Activated T-cell treated with anti-CD3 and anti-CD28 coated beads for 24 hours (primary cell): ENCODE results near the gene YPEL5.
A peak's percentile ranks its signal among the peaks of the same experiment; 100 is the strongest.
"Not testable (repeated sequence)": the region's sequence is repeated elsewhere in the genome, so short reads cannot be mapped to it uniquely, and the experiment has no call there.

Source experiments
- DNase-seq: peaks from one replicate; pipeline ENCODE4 v3.0.0-alpha.2; 2020; ENCODE audit warnings: low read depth

Gene YPEL5

DNA sequence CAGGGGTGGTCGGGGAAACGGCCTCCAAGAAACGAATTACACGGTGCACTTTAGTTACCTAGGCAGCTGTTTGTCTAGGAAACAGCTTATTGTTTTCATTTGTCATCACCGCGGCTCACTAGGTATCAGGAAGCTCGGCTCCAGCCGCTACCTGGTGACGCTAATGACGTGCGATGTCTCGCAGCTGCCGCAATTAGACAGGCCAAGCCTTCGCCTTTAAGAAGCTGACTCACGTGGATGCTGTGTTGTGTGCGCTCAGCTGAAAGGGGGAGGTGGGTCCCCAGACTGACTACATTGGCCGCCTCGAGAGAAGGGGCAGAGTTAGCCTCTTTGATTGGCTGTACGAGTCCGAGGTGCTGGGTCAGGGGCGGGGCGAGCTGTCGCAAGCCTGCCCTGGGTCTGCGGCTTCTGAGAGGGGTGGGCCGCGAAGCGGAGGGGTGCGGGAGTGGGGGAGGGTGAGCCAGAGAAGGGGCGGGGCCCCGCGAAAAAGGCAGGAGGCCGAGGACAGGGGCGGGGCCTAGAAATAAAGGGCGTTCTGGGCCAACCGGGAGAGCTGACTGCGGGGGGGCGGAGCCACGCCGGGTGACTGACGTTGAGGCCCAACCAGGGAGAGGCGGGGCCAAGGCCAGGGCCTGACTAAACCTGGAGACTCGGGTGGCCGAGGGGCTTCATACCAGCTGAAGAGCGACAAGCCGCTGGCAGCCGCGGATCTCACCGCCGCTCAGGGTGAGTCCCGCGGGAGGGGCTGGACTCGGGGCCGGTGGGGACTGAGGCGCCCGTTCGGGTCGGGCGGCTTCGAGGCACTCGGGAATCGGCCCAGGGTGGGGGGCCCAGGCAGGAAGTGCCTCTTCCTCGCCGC is at the start of gene YPEL5:
Gene YPEL5 (plus strand): TSS at position 671 of the 859 bp plus-strand sequence. CDS start 9,645 bp downstream, outside the sequence.
- peak; percentile 99 for DNase-seq

DNA sequence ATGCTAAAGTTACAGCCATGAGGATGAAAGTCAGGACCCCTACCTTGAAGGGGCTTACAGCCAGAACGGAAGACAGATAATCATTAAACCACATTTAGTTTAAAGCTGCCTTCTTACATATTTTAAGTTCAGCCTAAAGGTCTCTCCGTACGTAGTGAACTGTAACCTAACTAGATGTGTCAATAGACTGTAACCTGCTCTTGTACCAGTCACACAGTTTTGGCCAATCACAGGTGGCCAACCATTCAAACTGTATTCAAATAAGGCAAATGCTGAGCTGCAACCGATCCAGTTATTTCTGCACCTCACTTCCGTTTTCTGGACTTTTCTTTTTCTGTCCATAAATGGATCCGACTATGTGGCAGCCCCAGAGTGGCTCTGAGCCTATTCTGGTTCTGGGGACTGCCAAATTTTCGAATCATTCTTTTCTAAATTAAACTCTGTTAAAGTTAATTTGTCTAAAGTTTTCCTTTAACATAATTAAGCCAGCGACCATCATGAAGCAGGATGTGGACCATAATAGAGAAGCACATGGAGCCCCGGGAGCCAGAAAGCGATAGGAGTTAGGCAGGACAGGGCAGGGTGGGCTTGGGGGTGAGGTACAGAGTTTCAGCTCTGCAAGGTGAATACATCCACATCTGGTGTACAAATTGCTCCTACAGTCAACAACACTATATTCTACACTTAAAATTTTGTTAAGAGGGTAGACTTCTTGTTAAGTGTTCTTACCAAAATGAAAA is 48.4 kb upstream of the YPEL5 start:
- DNase-seq = no peak

DNA sequence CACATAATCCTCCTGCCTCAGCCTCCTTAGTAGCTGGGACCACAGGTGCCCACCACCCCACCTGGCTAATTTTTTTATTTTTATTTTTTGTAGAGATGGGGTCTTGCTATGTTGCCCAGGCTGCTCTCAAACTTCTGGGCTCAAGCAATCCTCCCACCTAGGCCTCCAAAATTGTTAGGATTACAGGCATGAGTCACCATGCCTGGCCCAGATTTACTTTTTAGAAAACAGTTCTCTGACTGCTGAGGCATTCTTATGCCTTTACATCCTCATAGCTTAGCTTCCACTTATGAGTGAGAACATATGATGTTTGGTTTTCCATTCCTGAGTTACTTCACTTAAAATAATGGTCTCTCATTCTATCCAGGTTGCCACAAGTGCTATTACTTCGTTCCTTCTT is 47.4 kb upstream of the YPEL5 start:
- not testable (repeated sequence) for DNase-seq

DNA sequence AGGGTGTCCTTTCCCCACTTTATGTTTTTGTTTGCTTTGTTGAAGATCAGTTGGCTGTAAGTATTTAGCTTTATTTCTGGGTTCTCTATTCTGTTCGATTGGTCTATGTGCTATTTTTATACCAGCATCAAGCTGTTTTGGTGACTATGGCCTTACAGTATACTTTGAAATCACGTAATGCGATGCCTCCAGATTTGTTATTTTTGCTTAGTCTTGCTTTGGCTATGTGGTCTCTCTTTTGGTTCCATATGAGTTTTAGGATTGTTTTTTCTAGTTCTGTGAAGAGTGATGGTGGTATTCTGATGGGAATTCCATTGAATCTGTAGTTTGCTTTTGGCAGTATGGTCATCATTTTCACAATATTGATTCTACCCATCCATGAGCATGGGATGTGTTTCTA is 46.1 kb upstream of the YPEL5 start:
- not testable (repeated sequence) for DNase-seq

DNA sequence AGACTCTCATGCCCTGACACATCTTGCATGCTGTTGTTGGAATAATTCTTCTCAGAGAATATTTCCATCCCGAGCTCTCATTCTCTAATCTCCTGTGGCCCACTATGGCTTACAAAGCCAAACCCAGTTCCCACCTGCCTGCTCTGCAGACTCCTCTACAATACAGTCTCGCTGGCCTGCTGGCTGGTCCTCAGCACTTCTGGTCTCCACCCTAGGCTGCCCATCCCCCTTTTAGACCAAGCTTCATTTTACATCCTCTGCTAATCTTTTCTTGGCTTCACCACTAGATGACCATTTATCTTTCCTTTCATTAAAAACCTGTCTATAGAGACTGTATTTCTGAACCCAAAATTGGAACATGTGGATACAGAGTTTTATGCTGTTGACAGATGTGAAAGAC is 42.5 kb upstream of the YPEL5 start:
- no peak for DNase-seq

DNA sequence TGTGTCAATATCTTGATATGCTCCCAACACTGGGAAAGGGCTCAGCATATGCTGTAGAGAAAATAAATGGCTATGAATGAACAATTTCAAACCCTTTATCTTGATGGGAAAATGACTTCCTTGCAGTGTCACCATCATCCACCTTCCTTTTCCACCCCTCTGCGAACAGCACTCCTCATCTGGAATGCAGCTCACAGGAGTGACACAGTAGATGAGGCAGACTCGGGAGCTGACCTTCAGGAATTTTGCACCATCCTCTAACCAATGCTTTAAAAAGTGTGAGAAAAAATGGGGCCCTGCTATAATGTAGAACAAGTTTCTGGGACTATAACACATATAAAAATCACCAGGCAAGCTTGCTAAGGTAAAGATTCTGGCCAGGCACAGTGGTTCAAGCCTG is 41.3 kb upstream of the YPEL5 start:
- no peak for DNase-seq

DNA sequence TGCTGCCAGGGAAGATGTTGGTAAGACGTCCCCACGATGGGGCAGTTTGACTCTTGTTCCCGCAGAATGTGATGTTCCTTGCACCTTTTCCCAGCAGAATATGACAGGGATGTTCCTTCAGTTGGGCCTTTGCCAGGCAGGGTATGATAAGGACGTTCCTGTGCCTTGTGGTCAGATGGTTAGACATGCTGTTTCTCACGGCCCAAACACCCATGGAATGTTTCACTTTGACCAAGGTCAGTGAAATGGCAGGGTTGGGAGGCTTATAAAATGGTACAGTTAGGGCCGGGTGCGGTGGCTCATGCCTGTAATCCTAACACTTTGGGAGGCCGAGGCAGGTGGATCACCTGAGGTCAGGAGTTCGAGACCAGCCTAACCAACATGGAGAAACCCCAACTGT is 40.3 kb upstream of the YPEL5 start:
- no peak for DNase-seq

DNA sequence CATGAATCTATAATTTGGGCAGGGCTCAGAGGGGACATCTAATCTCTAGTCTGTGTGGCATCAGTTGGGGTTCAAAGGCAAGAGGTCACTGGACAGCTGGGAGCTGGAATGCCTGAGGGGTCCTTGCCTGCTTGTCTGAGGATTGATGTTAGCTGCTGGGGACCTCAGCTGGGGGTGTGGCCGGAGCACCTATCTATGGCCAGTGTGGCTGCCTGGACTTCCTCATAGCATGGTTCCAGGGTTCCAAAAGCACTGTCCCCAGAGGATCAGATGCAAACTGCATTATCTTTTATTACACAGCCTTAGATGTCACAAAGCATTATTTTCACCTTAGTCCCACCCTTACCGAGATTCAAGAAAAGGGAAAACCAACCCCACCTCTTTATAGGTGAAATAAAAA is 38.6 kb upstream of the YPEL5 start:
- no peak for DNase-seq

DNA sequence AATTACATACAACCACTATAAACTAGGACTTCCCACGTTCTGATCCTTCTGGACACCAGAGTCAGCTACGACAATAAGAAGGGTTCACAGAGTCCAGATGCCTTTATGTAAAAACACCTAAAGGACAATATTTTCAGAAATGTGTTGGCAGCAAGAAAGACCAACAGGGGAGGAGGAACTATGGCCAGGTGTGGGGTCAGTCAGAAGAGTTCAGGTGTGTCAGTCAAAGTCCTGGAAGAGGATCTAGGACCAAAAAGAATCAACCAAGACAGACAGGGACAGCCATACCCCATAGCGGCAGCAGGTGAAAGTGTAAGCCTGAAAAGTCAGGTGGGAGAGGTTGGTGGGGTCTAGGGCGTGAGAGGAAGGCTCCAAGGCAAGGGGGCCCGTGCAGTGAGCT is 38.0 kb upstream of the YPEL5 start:
- DNase-seq = no peak

DNA sequence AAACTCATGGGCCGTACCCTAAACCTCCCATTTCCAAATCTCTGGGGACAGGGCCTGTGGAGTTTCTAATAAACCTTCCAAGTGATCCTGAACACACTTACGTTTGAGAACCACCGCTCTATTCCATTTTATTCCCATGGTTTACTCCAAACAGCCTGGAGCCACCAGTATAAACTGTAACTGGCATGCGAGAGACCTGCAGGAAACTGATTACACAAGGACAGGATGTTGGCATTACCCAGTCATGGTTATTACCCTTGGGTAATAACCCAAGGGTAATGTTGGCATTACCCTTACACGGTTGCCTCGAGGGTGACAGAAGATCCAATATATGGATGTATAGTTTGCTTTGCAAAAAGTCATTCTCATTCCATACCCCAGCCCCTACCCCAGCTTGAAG is 37.0 kb upstream of the YPEL5 start:
- no peak for DNase-seq

DNA sequence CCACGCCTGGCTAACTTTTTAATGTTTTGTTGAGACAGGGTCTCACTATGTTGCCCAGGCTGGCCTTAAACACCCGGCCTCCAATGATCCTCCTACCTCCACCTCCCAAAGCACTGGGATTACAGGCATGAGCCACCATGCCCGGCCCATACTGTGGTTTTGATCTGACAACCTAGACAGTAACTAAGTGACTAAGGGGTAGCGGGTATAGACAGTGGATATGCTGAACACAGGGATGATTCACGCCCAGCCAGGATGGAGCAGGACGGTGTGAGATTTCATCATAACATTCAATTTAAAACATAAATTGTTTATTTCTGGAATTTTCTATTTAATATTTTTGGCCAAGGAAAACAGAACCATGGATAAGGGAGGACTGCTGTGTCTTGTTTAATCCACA is 36.0 kb upstream of the YPEL5 start:
- DNase-seq = no peak

DNA sequence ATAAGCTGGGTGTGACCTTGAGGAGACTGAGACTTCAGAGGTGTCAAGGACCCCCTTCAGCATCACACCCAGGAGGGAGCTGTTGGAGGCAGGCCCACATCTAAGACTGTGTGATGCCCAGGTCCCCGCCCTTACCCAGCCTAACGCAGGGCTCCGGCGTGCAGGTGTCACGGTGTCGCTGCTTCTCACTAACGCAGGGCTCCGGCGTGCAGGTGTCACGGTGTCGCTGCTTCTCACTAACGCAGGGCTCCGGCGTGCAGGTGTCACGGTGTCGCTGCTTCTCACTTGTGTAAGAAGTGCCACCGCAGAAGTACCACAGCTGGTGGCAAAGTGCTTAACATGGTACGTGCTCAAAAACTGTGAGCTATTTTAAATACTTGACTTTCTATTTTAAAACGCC is 35.6 kb upstream of the YPEL5 start:
- DNase-seq = not testable (repeated sequence)

DNA sequence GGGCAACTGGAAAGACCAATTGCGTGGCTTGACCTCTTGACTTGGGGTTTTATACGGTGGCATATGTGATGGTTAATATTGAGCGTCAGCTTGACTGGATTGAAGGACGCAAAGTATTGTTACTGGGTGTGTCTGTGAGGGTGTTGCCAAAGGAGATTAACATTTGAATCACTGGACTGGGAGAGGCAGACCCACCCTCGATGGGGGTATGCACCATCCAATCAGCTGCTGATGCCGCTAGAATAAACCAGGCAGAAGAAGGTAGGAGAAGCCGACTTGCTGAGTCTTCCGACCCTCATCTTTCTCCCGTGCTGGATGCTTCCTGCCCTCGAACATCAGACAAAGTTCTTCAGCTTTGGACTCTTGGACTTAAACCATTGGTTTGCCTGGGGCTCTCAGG is 34.2 kb upstream of the YPEL5 start:
- DNase-seq = no peak

DNA sequence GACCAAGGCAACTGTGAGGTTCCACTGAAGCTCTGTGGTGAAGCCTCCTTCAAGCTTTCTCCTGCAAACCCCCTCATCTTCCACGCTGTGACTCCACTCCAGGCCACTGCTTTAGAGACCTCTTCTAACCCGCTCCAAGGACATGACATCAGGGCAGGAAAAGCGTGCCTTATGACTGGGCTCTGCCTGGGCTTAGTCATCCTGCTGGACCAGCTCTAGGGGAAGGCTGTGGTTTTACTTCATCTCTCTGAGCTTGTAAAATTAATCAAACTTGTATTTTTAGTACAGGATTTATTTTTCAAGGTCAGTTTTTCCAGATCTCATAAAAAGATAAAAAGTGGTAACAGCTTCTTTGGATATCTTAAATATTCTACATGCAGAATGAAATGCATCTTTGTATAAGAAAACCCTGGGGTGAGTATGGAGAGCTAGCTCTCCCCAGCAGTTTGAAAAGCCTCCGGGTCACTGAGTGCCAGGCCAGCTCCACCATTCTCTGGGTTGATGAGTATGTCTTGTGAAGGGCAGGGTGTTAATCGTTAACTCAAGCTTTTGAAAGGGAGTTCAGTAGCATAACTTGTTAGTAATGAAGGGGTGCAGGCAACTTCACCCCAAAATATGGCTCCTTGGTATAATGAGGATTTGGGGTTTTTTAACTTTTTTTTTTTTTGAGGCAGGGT is 33.1 kb upstream of the YPEL5 start:
- no peak for DNase-seq

DNA sequence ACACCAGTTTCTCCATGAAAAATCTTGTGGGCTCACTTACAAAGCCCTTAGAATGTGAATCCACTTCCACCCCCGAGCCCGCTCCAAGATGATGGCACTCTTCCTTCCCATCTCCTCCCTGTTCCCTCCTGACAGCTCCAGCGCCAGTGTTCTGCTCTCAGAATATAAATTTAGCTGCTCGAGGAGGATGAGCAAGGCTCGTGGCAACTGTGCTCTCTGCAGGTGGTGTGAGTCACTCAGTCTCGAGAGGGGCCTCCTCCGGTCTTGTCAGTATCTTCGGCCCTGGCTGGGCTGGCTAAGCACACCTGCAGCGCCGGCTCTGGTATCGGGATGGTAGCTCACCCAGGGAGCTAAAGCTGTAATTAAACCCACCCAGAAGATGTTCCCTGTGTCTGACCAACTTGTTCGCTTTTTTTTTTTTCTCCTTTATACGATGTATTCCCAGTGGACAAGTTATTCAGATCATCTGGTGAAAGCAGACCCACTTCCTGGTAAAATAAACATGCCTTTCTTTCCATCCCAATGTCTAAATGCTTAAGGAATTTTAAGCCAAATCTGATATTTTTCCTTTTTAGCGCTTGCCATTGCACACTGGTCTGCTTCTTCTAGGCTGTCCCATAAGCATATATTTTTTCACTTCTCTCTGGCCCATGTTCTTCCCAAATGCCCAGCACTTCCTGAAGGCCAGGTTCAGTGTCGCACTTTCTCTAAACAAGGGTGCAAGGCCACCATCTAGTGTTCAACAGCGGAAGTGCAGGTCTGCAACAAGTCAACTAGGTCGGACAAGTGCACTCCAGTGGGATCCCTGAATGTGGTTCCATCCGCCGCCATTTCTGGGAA is 31.4 kb upstream of the YPEL5 start:
- DNase-seq = peak; percentile 43

DNA sequence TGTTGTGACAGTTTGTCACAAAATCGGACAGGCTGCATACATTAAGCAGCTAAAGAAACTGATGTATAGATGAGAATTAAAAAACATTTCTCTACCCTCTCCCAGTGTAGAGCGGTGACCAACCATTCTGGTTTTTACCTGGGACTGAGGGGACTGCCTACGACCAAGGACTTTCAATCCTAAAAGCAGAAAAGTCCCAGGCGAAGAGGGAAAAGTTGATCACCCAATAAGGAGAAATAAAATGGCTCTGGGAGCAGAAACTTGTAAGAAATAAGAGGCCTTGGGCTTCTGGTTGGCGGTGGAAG is 30.9 kb upstream of the YPEL5 start:
- no peak for DNase-seq

DNA sequence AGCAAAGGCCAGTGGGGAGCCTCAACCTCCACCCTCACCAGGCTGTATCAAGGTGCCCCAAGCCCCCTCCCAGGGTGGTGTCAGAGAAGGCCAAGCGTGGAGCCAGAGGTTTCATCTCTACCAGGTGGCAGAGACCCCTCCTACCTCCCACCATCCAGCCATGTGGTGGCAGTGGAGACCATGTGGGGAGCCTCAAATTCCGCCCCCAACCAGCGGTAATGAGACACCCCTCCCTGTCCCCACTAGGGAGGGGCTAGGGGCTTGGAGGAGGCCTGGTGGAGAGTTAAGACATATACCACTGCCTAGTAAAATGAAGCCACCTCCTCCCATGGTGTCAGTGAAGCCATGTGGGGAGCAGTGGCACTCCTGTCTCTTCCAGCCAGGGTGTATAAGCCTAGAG is 24.4 kb upstream of the YPEL5 start:
- DNase-seq = no peak

DNA sequence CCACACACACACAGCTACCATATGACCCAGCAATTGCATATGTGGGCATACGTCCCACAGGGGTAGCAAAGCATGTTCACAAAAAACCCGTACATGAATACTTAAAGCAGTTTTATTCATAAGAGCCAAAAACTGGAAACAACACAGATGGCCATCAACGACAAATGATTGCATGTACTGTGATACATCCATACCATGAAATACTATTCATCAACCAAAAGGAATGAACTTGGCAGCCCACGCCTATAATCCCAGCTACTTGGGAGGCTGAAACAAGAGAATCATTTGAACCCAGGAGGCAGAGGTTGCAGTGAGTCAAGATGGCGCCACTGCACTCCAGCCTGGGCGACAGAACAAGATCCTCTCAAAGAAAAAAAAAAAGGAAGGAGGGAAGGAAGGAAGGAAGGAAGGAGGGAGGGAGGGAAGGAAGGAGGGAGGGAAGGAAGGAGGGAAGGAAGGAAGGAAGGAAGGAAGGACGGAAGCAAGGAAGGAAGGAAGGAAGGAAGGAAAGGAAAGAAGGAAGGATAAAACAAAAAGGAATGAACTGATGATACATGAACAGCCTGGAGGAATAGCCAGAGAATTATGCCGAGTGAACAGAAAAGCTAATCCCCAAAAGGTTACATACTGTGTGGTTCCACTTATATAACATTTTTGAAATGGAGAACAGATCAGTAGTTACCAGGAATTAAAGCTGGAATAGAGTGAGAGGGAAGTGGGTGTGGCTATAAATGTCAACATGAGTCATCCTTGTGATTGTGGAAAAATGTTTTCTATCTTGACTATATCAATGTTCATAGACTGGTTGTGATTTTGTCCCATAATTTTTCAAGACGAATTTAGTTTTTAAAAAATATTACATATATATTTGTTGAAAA is 19.6 kb upstream of the YPEL5 start:
- no peak for DNase-seq

DNA sequence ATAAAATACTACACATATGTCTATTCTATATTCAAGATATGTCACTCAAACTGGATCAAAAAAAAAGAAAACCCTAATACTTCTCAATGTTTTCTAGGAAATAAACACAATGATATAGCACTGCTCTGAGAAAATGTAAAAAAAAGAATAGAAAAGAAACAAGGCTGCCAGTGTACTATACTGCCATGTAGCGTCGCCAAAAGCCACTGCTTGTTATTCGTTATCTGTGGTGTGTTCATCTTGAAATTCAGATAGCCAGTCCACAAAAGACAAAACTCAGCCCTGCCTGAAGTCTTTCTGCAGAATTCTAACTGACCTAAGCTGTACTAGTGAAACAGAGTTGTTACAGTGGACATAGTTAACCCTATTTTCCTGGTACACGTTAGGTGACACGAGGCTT is 12.2 kb upstream of the YPEL5 start:
- no peak for DNase-seq

DNA sequence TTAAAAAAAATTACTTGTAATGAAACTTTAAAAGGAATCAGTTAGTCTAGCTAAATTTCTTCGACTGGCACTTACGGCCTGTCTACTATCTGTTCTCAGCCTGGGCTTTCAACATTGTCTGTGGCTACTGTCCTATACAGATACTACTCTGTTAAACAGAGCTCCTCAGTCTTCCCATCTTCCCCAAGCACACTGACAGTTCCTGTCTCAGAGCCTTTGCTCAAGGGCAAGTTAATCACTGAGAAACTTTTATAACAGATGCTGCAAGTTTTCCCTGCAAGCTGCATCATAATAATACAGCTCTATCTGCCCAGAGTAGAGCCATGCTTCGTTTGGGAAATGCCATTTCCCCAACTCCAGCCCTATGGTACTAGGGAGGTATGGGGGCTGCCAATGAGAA is 11.3 kb upstream of the YPEL5 start:
- DNase-seq = no peak

DNA sequence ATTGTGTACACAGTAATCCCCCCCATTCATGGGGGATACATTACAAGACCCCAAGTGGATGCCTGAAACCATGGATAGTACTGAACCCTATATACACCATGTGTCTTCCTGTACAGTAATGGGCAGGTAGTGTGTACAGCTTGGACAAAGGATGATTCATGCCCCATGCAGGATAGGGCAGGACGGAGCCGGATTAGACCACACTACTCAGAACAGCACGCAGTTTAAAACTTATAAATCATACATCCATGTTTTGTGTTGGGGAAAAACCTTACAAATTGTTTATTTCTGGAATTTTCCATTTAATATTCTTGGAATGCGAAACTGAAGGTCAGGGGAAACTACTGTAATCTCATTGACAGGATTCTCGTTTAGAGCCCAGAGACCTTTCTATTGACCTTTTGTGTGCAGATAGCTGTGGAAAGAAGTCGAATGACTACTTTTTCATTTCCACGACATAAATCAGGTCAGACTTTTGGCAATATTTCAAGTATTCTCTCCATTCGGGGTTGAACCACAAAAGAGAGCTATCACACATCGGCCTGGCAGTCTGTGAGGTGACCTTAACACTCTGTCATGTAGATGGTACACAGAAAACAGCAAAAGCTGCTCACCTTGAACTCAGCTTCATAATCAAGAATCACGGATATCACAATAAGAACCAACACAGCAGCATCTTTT is 9.9 kb upstream of the YPEL5 start:
- no peak for DNase-seq
